OCI-LY1 (cell line): Measurements from ENCODE around the gene UTP4.

Source experiments
- CTCF ChIP-seq: fragments of 200-600 bp; sonication (generic), shearing (Covaris generic); IDR thresholded peaks from 2 replicates; pipeline ENCODE4 v1.5.1; 2017; ENCODE audit warnings: mild to moderate bottlenecking, antibody characterized with exemption, low read length, moderate library complexity, mixed read lengths
- EZH2 ChIP-seq: fragments of 200-600 bp; sonication (generic), shearing (Covaris generic); IDR thresholded peaks from 2 replicates; pipeline ENCODE4 v1.8.0; 2017; ENCODE audit warnings: borderline replicate concordance, mixed run types, mild to moderate bottlenecking, antibody characterized with exemption, low read length, moderate library complexity, mixed read lengths

DNA sequence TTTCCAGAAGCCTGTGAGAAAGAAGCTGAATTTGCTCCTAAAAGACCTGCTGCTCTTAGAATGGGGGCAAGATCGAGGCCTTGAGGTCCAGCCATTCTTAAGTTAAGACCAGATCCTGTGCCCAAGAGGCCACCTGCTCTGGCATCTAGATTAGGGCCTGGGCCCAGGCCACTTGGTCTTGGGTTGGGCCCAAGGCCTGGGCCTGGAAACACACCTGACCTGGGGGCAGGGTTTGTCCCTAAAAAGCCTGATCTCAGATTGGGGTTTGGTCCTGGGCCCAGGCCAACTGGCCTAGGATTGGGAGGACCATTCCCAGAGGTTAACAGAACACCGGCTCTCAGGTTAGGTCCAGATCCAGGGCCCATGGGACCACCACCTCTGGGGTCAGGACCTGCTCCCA lies 12.9 kb upstream of the UTP4 start:
- TF ChIP-seq CTCF (no peak), EZH2 (no peak)
